ENCODE data around the gene DDB1. TPM values are rescaled to one million over a fixed set of nuclear protein-coding genes. Genes with fewer than 3 reads are reported as not detected.

DDB1 gene
- total RNA-seq, 2 experiments from 2014 or later: 308 to 315 TPM

- no peak for DNase-seq
- Mint-ChIP-seq H3K36me3 (peaks cover 3% of the 10 kb centered on the region), H3K27ac (no peak overlapping the region), H3K4me1 (peaks cover 2% of the 10 kb centered on the region), H3K4me3 (no peak overlapping the region), H3K9me3 (no peaks in the 10 kb centered on the region), H3K27me3 (no peaks in the 10 kb centered on the region)
Measured at GRCh38 chr11:61347916-61348461, 15.1 kb upstream of the DDB1 start.

GRCh38 chr11:61345954-61346843 lies 13.3 kb upstream of the DDB1 start:
- H3K27ac Mint-ChIP-seq: no peak overlapping the region
- H3K9me3 Mint-ChIP-seq: no peaks in the 10 kb centered on the region

GRCh38 chr11:61345170-61345610 lies 12.3 kb upstream of the DDB1 start:
- no peak overlapping the region for H3K4me3 Mint-ChIP-seq
- no peak overlapping the region for H3K27ac Mint-ChIP-seq
- H3K4me1 Mint-ChIP-seq: peaks cover 2% of the 10 kb centered on the region

More at GRCh38 chr11:61345954-61346843, 13.3 kb upstream of the DDB1 start:
- Mint-ChIP-seq H3K4me1 (peaks cover 2% of the 10 kb centered on the region), H3K36me3 (no peaks in the 10 kb centered on the region), H3K27me3 (no peaks in the 10 kb centered on the region), H3K4me3 (no peak overlapping the region)
- DNase-seq: no peak

GRCh38 chr11:61343792-61344745 lies 11.2 kb upstream of the DDB1 start:
- no peaks in the 10 kb centered on the region for H3K27me3 Mint-ChIP-seq
- DNase-seq: no peak
- H3K9me3 Mint-ChIP-seq: no peaks in the 10 kb centered on the region
- H3K4me1 Mint-ChIP-seq: peaks cover 2% of the 10 kb centered on the region
- H3K4me3 Mint-ChIP-seq: no peak overlapping the region
- H3K27ac Mint-ChIP-seq: no peak overlapping the region
- H3K36me3 Mint-ChIP-seq: peaks cover 6% of the 10 kb centered on the region

More at GRCh38 chr11:61345170-61345610, 12.3 kb upstream of the DDB1 start:
- H3K9me3 Mint-ChIP-seq: no peaks in the 10 kb centered on the region
- no peak for DNase-seq
- no peaks in the 10 kb centered on the region for H3K27me3 Mint-ChIP-seq
- H3K36me3 Mint-ChIP-seq: peaks cover 4% of the 10 kb centered on the region

GRCh38 chr11:61342207-61342803 lies 9.4 kb upstream of the DDB1 start:
- Mint-ChIP-seq H3K27me3 (no peaks in the 10 kb centered on the region), H3K36me3 (peaks cover 6% of the 10 kb centered on the region), H3K27ac (no peak overlapping the region), H3K4me1 (peaks cover 2% of the 10 kb centered on the region), H3K9me3 (no peaks in the 10 kb centered on the region), H3K4me3 (no peak overlapping the region)
- no peak for DNase-seq

- no peaks in the 10 kb centered on the region for H3K9me3 Mint-ChIP-seq
- DNase-seq: no peak
- peaks cover 6% of the 10 kb centered on the region for H3K36me3 Mint-ChIP-seq
- H3K27ac Mint-ChIP-seq: no peak overlapping the region
- H3K4me3 Mint-ChIP-seq: no peak overlapping the region
- peaks cover 4% of the 10 kb centered on the region for H3K4me1 Mint-ChIP-seq
- no peaks in the 10 kb centered on the region for H3K27me3 Mint-ChIP-seq
Measured at GRCh38 chr11:61341706-61342105, 8.8 kb upstream of the DDB1 start.

GRCh38 chr11:61340979-61341378 lies 8.1 kb upstream of the DDB1 start:
- H3K27ac Mint-ChIP-seq: no peak overlapping the region
- H3K36me3 Mint-ChIP-seq: peaks cover 6% of the 10 kb centered on the region
- DNase-seq: no peak
- H3K27me3 Mint-ChIP-seq: no peaks in the 10 kb centered on the region
- peaks cover 8% of the 10 kb centered on the region for H3K4me1 Mint-ChIP-seq
- no peak overlapping the region for H3K4me3 Mint-ChIP-seq
- H3K9me3 Mint-ChIP-seq: no peaks in the 10 kb centered on the region

GRCh38 chr11:61339490-61339878 lies 6.6 kb upstream of the DDB1 start:
- no peaks in the 10 kb centered on the region for H3K27me3 Mint-ChIP-seq
- no peak for DNase-seq
- H3K27ac Mint-ChIP-seq: no peak overlapping the region
- no peak overlapping the region for H3K4me3 Mint-ChIP-seq
- H3K4me1 Mint-ChIP-seq: peaks cover 10% of the 10 kb centered on the region
- peaks cover 6% of the 10 kb centered on the region for H3K36me3 Mint-ChIP-seq
- no peaks in the 10 kb centered on the region for H3K9me3 Mint-ChIP-seq

- Mint-ChIP-seq H3K27me3 (no peaks in the 10 kb centered on the region), H3K27ac (no peak overlapping the region), H3K4me1 (peaks cover 15% of the 10 kb centered on the region), H3K36me3 (peaks cover 6% of the 10 kb centered on the region), H3K9me3 (no peaks in the 10 kb centered on the region), H3K4me3 (no peak overlapping the region)
- no peak for DNase-seq
Measured at GRCh38 chr11:61338783-61339489, 6.0 kb upstream of the DDB1 start.

GRCh38 chr11:61337706-61338470 lies 5.0 kb upstream of the DDB1 start:
- Mint-ChIP-seq H3K9me3 (no peaks in the 10 kb centered on the region), H3K36me3 (peaks cover 9% of the 10 kb centered on the region), H3K4me3 (no peak overlapping the region), H3K27ac (no peak overlapping the region), H3K27me3 (no peaks in the 10 kb centered on the region), H3K4me1 (peaks cover 23% of the 10 kb centered on the region)
- DNase-seq: no peak

- Mint-ChIP-seq H3K9me3 (no peaks in the 10 kb centered on the region), H3K4me3 (no peak overlapping the region), H3K36me3 (peaks cover 20% of the 10 kb centered on the region), H3K27me3 (no peaks in the 10 kb centered on the region), H3K27ac (peak overlapping the region; percentile 88), H3K4me1 (peaks cover 31% of the 10 kb centered on the region)
- DNase-seq: peak; percentile 86
Measured at GRCh38 chr11:61336171-61336935, 3.4 kb upstream of the DDB1 start.

- DNase-seq: no peak
- Mint-ChIP-seq H3K27me3 (no peaks in the 10 kb centered on the region), H3K4me1 (peaks cover 39% of the 10 kb centered on the region), H3K27ac (no peak overlapping the region), H3K36me3 (peaks cover 24% of the 10 kb centered on the region), H3K9me3 (no peaks in the 10 kb centered on the region), H3K4me3 (no peak overlapping the region)
Measured at GRCh38 chr11:61335355-61335710, 2.4 kb upstream of the DDB1 start.

All from activated naive CD8-positive, alpha-beta T cell treated with anti-CD3 and anti-CD28 coated beads for 36 hours (primary cell).